Nephron (organoid): ENCODE results near the gene CSNK1A1.

Experiments
- H3K27ac Mint-ChIP-seq, 3 experiments: 2 replicates each; pipeline ENCODE4 v1.8.0; 2020; ENCODE audit warnings: mixed read lengths in 3 of 3, mild to moderate bottlenecking in 2 of 3, moderate library complexity in 1 of 3
- H3K27me3 Mint-ChIP-seq: 2 replicates; pipeline ENCODE4 v1.8.0; 2021; ENCODE audit warnings: low read depth, mild to moderate bottlenecking, moderate library complexity, mixed read lengths
- H3K36me3 Mint-ChIP-seq: 2 replicates; pipeline ENCODE4 v1.8.0; 2020; ENCODE audit warnings: low read depth, mixed read lengths
- H3K4me1 Mint-ChIP-seq: 2 replicates; pipeline ENCODE4 v1.8.0; 2020; ENCODE audit warnings: mixed read lengths
- H3K4me3 Mint-ChIP-seq, 3 experiments: 2 replicates each; pipeline ENCODE4 v1.8.0; 2020; ENCODE audit warnings: mild to moderate bottlenecking in 3 of 3, mixed read lengths in 3 of 3, moderate library complexity in 2 of 3
- H3K9me3 Mint-ChIP-seq: 2 replicates; pipeline ENCODE4 v1.8.0; 2020; ENCODE audit warnings: mixed read lengths
- TF ChIP-seq, protein P1 (sequence below), 3 experiments: fragments of 200-600 bp; sonication (generic); IDR thresholded peaks; one replicate each; pipeline ENCODE4 v1.5.0; 2021; ENCODE audit warnings: antibody characterized with exemption in 3 of 3; ENCODE audit not compliant: unreplicated experiment in 3 of 3

The CSNK1A1 gene

DNA sequence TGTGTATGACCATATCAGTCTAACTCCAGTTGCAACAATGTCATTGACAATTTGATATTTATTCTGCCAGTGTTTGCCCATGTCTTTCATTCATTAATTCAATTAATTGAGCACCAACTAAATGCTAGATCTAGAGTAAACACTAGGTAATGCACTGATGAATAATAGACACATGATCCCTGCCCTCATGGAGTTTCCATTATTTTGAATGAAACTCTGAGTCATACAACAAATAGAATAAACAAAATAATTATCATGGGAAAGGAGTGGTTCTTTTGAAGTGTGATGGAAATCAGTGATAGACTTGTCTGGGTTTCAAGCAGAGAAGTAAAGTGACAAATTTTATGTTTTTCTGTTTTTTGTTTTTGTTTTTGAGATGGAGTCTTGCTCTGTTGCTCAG is 34.7 kb upstream of the CSNK1A1 start:
- no peaks in the 10 kb centered on the region for H3K9me3 Mint-ChIP-seq
- TF ChIP-seq, protein P1, sequence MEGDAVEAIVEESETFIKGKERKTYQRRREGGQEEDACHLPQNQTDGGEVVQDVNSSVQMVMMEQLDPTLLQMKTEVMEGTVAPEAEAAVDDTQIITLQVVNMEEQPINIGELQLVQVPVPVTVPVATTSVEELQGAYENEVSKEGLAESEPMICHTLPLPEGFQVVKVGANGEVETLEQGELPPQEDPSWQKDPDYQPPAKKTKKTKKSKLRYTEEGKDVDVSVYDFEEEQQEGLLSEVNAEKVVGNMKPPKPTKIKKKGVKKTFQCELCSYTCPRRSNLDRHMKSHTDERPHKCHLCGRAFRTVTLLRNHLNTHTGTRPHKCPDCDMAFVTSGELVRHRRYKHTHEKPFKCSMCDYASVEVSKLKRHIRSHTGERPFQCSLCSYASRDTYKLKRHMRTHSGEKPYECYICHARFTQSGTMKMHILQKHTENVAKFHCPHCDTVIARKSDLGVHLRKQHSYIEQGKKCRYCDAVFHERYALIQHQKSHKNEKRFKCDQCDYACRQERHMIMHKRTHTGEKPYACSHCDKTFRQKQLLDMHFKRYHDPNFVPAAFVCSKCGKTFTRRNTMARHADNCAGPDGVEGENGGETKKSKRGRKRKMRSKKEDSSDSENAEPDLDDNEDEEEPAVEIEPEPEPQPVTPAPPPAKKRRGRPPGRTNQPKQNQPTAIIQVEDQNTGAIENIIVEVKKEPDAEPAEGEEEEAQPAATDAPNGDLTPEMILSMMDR (IDR thresholded peaks at IDR 0.05; ENCODE audit: unreplicated experiment in 3 of 3), result no peak
- H3K4me1 Mint-ChIP-seq, result peaks cover 34% of the 10 kb centered on the region
- H3K36me3 Mint-ChIP-seq, result no peaks in the 10 kb centered on the region
- H3K27ac Mint-ChIP-seq, result no peak overlapping the region
- H3K4me3 Mint-ChIP-seq, result no peak overlapping the region
- no peaks in the 10 kb centered on the region for H3K27me3 Mint-ChIP-seq

DNA sequence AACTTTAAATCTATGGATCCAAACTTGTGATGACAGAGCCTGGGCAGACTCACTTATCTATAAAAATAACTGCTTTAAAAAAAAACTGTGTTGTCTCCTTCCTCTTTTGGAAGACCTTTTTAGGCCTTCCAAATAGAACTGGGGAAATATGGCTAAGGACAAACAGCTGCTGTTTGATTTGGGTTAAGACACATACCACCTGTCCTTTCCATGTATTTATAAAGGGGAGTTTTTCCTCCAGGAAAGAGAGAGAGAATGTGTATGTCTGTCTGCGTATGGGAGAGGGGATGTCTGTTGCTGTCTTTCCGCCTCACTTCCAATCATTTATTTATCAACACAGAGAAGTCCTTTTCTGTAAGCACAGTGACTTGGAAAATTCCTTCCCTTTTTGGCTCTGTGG is 32.9 kb upstream of the CSNK1A1 start:
- Mint-ChIP-seq H3K9me3 (no peaks in the 10 kb centered on the region), H3K36me3 (no peaks in the 10 kb centered on the region), H3K4me3 (peak overlapping the region in 2 of 3 experiments; percentile 7 to 59), H3K4me1 (peaks cover 42% of the 10 kb centered on the region), H3K27me3 (peaks cover 6% of the 10 kb centered on the region), H3K27ac (peak overlapping the region; percentile 86 to 92 (median 88))
- TF ChIP-seq, protein P1 (IDR thresholded peaks at IDR 0.05; ENCODE audit: unreplicated experiment in 3 of 3), result no peak

GRCh38 chr5:149583394-149583793 is 32.2 kb upstream of the CSNK1A1 start:
- Mint-ChIP-seq H3K4me3 (peak overlapping the region in 2 of 3 experiments; percentile 55 to 74), H3K36me3 (no peaks in the 10 kb centered on the region)
- TF ChIP-seq, protein P1 (IDR thresholded peaks at IDR 0.05; ENCODE audit: unreplicated experiment in 3 of 3), result no peak

DNA sequence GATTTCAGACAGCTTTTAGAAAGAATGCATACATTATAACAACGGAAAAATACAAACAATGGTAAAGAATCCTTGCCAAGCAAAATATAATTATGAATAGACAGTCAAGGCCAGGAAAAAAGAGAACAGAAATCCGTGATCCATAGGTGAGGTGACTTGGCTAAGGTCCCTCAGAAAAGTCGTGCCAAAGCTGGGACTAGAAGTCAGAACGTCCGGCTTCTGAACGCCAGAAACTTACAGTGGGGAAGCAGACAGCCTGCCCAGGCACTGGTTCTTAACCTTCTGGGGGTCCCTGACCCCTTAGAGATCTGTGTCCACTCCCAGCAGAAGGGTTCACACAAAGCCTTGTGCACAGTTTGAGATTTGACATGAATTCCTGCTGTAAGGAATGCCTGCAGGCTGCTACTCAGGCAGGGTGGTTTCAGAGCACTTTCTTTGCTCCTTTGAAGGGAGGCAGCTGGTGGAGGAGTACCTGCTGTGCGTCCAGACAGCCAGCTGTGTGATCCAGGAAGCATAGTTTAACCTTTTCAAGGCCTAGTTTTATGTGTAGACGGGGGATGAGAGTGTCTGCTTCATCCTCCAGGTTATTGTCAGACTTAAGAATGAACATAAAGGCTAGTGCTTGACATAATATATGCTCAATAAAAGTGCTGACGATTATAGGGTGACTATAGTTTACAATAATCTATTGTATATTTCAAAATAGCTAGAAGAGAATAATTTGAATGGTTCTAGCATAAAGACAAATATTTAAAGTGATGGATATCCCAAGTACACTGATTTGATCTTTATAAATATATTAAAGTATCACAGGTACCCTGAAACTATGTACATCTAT is 30.9 kb upstream of the CSNK1A1 start:
- peak overlapping the region; percentile 78 to 90 (median 86) for H3K4me3 Mint-ChIP-seq
- TF ChIP-seq, protein P1 (IDR thresholded peaks at IDR 0.05; ENCODE audit: unreplicated experiment in 3 of 3), result no peak
- H3K27ac Mint-ChIP-seq, result peak overlapping the region; percentile 93 to 95 (median 93)
- H3K36me3 Mint-ChIP-seq, result no peaks in the 10 kb centered on the region
- peaks cover 10% of the 10 kb centered on the region for H3K27me3 Mint-ChIP-seq
- peaks cover 52% of the 10 kb centered on the region for H3K4me1 Mint-ChIP-seq
- no peaks in the 10 kb centered on the region for H3K9me3 Mint-ChIP-seq

More at GRCh38 chr5:149583394-149583793, 32.2 kb upstream of the CSNK1A1 start:
- peak overlapping the region; percentile 77 to 92 (median 91) for H3K27ac Mint-ChIP-seq
- H3K9me3 Mint-ChIP-seq, result no peaks in the 10 kb centered on the region
- H3K27me3 Mint-ChIP-seq, result peaks cover 6% of the 10 kb centered on the region
- peaks cover 50% of the 10 kb centered on the region for H3K4me1 Mint-ChIP-seq

DNA sequence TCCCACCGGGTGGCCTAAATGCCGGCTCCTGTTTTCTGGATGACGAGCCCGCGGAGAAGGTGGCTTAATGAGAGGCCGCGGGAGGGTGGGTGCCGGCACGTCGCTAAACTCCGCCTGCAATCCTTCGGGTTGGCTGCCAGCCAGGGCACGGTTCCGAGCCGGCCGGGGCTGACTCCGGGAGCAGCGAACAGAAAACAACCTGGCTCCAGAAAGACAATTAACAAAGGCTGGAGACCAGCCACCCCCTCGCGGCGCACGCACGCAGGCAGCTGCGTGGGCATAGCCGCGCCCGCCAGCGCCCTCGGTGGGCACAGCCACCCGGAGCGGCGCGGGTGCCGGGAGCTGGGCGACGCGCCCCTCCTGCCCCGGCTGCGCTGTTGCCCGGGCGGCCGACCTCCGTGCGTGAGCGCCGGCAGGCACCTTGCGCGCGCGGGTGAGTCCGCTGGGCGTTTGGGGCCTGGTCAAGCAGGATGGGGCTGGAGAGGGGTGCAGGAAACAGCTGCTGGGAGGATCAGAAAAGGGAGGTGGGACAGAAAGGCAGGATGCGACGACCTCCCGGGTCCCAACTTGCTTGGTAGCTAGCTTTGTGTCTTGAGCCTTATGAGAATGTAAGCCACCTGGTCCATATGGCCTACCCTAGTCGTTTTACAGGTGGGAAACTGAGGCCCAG is 30.1 kb upstream of the CSNK1A1 start, which contains the start of gene ARHGEF37:
Gene ARHGEF37, plus strand, starts transcription at position 307 of the 670 bp plus-strand sequence. CDS start 16,272 bp downstream, outside the sequence.
- H3K27ac Mint-ChIP-seq, result peak within 1 kb of the TSS; percentile 93 to 95 (median 93)
- TF ChIP-seq, protein P1 (IDR thresholded peaks at IDR 0.05; ENCODE audit: unreplicated experiment in 3 of 3), result no peak
- H3K36me3 Mint-ChIP-seq, result no peaks in the 10 kb centered on the region

More for the DNA sequence above, 30.1 kb upstream of the CSNK1A1 start, which contains the start of gene ARHGEF37:
- Mint-ChIP-seq H3K27me3 (peaks cover 10% of the 10 kb centered on the region), H3K9me3 (no peaks in the 10 kb centered on the region), H3K4me1 (peaks cover 44% of the 10 kb centered on the region), H3K4me3 (peak within 1 kb of the TSS; percentile 79 to 90 (median 86))
